ENCODE data around the gene GPR108.

The GPR108 gene

DNA sequence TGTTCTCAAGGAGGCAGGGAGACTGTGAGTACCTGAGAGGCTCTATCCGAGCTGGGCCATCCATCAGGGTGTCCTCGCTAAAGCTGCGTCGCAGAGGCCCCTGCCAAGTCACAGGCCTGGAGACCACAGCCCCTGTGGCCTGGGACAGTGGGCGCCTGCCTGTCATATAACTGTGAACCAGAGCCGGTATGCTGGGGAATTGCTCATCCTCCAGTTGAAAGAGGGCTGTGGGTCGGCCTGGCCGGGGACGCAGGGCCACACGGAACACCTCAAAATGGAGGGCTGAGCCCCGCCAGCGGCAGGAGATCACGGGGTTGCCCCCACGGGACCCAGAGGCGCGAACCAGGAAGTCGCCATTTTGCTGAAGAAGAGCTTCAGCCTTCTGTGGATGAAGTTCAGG lies 23.2 kb upstream of the GPR108 start:
- no peak overlapping the region for H3K4me3 ChIP-seq (ENCODE audit: control insufficient read depth, low read depth, low read length)
- DNase-seq (ENCODE audit: low read depth) = no peak
- TF ChIP-seq, protein P1, sequence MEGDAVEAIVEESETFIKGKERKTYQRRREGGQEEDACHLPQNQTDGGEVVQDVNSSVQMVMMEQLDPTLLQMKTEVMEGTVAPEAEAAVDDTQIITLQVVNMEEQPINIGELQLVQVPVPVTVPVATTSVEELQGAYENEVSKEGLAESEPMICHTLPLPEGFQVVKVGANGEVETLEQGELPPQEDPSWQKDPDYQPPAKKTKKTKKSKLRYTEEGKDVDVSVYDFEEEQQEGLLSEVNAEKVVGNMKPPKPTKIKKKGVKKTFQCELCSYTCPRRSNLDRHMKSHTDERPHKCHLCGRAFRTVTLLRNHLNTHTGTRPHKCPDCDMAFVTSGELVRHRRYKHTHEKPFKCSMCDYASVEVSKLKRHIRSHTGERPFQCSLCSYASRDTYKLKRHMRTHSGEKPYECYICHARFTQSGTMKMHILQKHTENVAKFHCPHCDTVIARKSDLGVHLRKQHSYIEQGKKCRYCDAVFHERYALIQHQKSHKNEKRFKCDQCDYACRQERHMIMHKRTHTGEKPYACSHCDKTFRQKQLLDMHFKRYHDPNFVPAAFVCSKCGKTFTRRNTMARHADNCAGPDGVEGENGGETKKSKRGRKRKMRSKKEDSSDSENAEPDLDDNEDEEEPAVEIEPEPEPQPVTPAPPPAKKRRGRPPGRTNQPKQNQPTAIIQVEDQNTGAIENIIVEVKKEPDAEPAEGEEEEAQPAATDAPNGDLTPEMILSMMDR (IDR thresholded peaks at IDR 0.05; ENCODE audit: control insufficient read depth, insufficient read depth, low read depth, low read length, missing control alignments) = no peak

DNA sequence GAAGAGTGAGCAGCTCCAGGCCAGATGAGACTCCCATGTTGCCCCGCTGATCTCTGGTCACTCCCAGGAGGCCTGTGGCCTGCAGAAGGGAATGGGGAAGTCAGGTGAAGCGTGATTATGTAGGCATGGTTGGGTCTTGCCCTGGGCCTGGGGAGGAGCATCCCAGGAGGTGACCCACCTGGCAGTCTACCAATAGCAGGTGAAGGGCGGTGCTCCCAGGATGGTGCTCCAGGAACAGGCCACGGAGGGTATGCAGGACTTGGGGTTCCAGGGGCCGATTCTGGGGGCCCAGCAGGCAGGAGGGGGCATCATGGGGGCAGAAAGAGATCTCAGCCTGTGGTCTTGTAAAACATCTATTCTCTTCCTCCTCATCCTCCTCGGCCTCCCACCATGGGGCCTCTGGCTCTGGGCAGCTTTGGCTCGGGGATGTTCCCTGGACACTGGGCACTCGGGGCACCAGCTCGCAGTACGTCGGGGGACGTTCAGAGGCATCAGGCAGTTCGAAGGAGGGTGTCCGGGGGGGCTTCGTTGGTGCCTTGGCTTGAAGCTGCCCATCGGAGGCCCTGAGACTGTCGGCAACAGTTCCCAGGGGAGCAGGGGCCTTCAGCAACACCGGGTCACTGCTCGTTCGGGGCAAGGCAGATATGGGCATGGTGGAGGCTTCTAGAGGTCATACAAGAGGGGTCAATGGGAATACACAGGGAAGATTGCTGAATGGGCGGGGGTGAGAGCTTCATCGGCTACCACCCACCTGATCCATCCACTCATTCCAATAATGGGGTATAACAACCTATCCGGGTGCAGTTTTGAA lies 17.5 kb upstream of the GPR108 start:
- TF ChIP-seq, protein P1 (IDR thresholded peaks at IDR 0.05; ENCODE audit: control insufficient read depth, insufficient read depth, low read depth, low read length, missing control alignments) = no peak
- no peak for DNase-seq (ENCODE audit: low read depth)
- H3K4me3 ChIP-seq (ENCODE audit: control insufficient read depth, low read depth, low read length) = no peak overlapping the region

DNA sequence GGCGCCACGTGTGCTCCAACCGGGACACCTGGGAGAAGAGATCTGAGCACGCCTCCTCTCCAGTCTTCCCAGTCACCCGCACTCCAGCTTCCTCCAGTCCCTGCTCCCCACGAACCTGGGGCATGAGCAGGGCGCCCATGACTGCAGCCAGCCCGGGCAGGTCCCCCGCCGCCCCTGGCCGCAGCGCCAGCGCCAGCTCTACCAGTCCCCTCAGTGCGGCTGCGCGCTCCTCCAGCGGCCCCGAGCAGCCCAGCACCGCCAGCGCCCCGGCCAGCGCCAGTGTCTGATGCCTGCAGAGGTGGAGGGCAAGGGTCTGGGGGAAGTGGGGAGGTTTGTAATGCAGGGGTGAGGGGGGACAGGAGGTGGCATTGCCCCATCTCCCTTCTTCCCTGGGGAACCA lies 16.8 kb upstream of the GPR108 start:
- H3K4me3 ChIP-seq (ENCODE audit: control insufficient read depth, low read depth, low read length) = no peak overlapping the region
- no peak for DNase-seq (ENCODE audit: low read depth)
- TF ChIP-seq, protein P1 (IDR thresholded peaks at IDR 0.05; ENCODE audit: control insufficient read depth, insufficient read depth, low read depth, low read length, missing control alignments) = no peak

DNA sequence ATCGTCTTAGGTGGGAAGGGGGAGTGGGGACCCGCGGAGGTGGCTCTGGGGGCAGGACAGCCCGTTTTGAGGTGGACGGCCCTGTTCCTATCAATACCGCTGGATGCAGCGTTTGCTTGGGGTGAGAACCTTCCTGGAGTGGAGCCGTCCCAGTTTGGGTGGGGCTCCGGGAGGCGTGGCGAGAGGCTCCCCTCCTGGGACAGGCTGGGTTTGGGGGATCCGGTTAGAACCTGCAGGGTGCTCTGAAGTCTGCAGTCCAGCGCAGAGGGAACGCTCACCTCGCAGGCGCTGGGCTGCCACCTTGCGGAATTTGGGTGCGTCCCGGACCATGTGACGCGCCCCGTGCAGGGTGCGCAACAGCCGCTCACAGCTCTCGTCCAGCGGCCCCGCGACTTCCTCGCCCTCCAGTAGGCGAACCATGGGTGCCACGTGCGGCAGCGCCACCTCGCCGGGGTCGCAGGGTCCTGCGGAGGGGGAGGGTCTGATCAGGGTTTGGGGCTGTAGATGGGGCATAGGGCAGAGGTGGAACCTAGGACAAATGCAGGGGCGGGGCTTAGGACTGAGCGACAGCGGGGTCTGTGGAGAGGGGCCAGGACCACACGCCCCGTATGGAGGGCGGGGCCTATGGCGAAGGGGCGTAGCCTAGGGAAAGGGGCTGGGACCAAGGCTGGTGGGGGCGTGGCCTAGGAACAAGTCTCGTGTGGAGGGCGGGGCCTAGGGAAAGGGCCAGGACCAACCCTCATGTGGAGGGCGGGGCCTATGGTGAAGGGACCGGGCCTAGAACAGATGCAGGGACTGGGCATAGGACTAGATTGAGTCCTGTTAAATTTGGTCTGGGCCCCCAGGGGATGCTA lies 16.0 kb upstream of the GPR108 start:
- TF ChIP-seq, protein P1 (IDR thresholded peaks at IDR 0.05; ENCODE audit: control insufficient read depth, insufficient read depth, low read depth, low read length, missing control alignments) = peak; percentile 40
- H3K4me3 ChIP-seq (ENCODE audit: control insufficient read depth, low read depth, low read length) = peak overlapping the region; percentile 35
- no peak for DNase-seq (ENCODE audit: low read depth)

DNA sequence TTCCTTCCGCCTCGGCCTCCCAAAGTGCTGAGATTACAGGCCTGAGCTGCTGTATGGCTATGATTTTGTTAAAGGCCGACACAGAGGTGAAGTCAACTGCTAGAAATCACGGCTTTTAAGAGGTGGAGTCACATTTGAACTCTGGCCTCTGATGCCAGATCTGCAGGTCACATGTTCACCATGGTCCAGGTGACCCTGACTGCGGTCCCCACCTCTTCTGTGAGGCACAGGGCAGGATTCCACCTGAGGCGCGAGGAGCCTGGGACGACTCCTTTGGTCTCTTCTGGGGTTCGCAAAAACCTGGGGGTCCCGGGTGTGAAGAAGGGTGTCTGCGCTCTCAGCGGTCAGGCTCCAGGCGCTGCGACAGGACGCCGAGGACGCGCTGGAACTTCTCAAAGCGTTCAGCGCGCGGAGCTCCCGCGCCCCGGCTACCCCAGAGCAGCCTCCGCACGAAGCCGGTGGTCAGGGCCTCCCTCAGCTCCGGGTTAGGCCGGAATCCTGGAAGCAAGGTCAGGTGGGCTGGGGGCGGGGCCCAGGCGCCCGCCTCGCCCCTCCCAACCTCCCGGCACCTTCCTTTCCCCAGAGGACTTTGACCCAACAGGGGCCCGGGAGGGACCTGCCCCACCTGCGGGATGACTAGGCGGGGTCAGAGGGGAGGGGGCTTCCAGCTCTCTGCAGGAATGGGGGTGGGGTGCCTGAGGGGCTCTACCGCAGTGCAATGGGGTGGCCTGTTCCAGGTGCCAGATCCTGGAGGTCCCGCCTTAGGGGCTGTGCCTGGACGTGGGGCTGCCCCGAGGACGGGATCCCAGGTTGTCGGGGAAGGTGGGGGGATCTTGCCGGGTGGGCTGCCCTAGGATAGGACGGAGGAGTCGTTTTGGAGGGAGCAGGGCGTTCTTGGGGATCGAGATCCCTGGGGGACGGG lies 15.1 kb upstream of the GPR108 start:
- DNase-seq (ENCODE audit: low read depth) = no peak
- peak overlapping the region; percentile 35; the same call in 1 of the 2 replicates for H3K4me3 ChIP-seq (ENCODE audit: control insufficient read depth, low read depth, low read length)
- TF ChIP-seq, protein P1 (IDR thresholded peaks at IDR 0.05; ENCODE audit: control insufficient read depth, insufficient read depth, low read depth, low read length, missing control alignments) = no peak

DNA sequence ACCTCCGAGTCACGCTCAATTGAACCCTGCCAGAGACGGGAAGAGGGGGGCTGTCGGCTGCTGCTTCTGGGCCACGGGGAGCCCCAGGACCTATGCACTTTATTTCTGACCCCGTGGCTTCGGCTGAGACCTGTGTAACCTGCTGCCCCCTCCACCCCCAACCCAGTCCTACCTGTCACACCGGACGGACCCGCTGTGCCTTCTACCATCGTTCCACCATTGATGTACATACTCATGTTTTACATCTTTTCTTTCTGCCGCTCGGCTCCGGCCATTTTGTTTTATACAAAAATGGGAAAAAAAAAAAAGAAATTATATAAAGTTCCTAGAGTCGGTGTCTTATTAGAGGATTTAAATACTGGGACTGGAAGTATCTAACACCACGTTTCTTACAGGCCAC lies 13.8 kb upstream of the GPR108 start:
- TF ChIP-seq, protein P1 (IDR thresholded peaks at IDR 0.05; ENCODE audit: control insufficient read depth, insufficient read depth, low read depth, low read length, missing control alignments) = no peak

More for the DNA sequence above, 13.8 kb upstream of the GPR108 start:
- DNase-seq (ENCODE audit: low read depth) = no peak
- no peak overlapping the region for H3K4me3 ChIP-seq (ENCODE audit: control insufficient read depth, low read depth, low read length)

All from AG09309 (cell line).